Suprapubic skin (tissue), 3 donors: ENCODE data around the gene MXI1.

Experiments used
- POLR2A ChIP-seq, 2 donors: fragments of 450-650 bp; IDR thresholded peaks; one replicate each; pipeline ENCODE4 v1.6.1; 2017; ENCODE audit warnings: antibody characterized with exemption in 2 of 2, mild to moderate bottlenecking in 2 of 2, moderate library complexity in 2 of 2
- TF ChIP-seq, protein P1 (sequence below), 2 donors: fragments of 200-600 bp in 1 of 2; fragments of 450-650 bp in 1 of 2; sonication (generic) in 1 of 2; IDR thresholded peaks; one replicate each; pipeline ENCODE4 v1.5.1; 2016 to 2019; ENCODE audit warnings: antibody characterized with exemption in 2 of 2, mild to moderate bottlenecking in 1 of 2, moderate library complexity in 1 of 2

DNA sequence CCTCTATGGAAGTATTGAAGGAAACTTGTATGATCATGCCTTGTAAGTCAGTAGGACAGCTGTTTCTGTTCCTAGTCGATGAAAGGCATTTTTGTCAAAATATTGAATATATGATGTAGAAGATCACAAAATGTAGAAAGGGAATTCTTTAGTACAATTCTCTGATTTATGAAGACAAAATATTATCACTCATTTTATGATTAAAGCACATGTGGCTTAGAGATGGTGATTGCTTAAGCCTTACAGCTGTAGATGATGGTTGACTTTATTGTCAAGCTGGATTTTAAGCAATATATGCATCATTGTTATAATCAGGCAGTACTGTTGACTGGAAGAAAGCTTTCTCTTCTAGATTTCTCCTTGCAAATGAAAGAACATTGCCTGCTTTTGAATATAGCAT, 26.4 kb downstream of the MXI1 start:
- TF ChIP-seq, protein P1, sequence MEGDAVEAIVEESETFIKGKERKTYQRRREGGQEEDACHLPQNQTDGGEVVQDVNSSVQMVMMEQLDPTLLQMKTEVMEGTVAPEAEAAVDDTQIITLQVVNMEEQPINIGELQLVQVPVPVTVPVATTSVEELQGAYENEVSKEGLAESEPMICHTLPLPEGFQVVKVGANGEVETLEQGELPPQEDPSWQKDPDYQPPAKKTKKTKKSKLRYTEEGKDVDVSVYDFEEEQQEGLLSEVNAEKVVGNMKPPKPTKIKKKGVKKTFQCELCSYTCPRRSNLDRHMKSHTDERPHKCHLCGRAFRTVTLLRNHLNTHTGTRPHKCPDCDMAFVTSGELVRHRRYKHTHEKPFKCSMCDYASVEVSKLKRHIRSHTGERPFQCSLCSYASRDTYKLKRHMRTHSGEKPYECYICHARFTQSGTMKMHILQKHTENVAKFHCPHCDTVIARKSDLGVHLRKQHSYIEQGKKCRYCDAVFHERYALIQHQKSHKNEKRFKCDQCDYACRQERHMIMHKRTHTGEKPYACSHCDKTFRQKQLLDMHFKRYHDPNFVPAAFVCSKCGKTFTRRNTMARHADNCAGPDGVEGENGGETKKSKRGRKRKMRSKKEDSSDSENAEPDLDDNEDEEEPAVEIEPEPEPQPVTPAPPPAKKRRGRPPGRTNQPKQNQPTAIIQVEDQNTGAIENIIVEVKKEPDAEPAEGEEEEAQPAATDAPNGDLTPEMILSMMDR (IDR thresholded peaks at IDR 0.05) = no peak
- TF ChIP-seq POLR2A (IDR thresholded peaks at IDR 0.05) = no peak
